IPS-18a (cell line): ENCODE results near the gene GGT6.

Experiments used
- H3K27ac ChIP-seq: one replicate; pipeline ENCODE4 v1.5.1; 2013; ENCODE audit warnings: low read length
- H3K27me3 ChIP-seq: one replicate; pipeline ENCODE4 v1.6.1; 2013; ENCODE audit warnings: mild to moderate bottlenecking, low read length; ENCODE audit not compliant: control insufficient read depth, insufficient read depth
- H3K36me3 ChIP-seq: one replicate; pipeline ENCODE4 v1.6.1; 2013; ENCODE audit warnings: low read depth, low read length; ENCODE audit not compliant: control insufficient read depth
- H3K4me1 ChIP-seq: one replicate; pipeline ENCODE4 v1.6.1; 2013; ENCODE audit warnings: low read depth, low read length; ENCODE audit not compliant: control insufficient read depth
- H3K4me3 ChIP-seq: one replicate; pipeline ENCODE4 v1.5.1; 2013; ENCODE audit warnings: low read length
- H3K9ac ChIP-seq: one replicate; pipeline ENCODE4 v1.6.1; 2013; ENCODE audit warnings: mild to moderate bottlenecking, low read length, moderate library complexity
- H3K9me3 ChIP-seq: one replicate; pipeline ENCODE4 v1.6.1; 2013; ENCODE audit warnings: low read depth, low read length; ENCODE audit not compliant: control insufficient read depth

Gene GGT6

DNA sequence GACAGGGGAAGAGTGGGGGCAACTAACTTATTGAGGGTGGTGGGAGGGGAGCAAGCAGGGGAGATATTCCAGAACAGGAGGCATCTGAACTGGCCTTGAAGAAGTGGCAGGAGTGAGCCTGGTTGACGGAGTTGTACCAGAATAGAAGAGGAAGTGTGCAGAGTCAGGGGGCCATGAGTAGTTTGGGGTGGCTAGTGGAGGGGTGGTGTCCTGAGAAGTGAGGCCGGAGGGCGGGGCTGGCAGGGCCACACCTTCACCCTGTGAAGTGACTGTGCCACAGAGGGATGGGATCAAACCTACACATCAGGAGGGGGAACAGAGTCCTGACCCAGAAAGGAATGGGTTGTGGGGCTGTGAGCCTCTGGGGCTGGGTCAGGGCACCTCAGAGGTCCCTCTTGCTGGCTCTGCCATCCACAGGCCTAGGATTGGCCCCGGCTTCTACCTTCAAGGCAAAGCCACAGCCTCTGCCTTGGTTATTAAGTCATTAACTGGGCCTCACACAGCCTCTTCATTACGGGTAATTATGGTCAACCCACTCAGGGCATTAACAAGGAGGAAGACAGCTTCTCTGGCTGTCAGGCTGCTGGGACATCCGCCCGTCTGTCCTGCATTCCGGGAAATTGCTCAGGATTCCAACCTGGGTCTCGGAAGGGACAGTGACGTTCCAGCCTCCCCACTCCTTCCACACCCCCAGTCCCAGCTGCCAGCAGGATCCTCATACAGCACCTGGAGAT is 49.0 kb downstream of the GGT6 start:
- H3K4me1 ChIP-seq = no peaks in the 10 kb centered on the region
- H3K36me3 ChIP-seq = no peaks in the 10 kb centered on the region
- no peak overlapping the region for H3K4me3 ChIP-seq
- no peak overlapping the region for H3K9ac ChIP-seq
- no peaks in the 10 kb centered on the region for H3K9me3 ChIP-seq
- H3K27ac ChIP-seq = no peak overlapping the region
- H3K27me3 ChIP-seq = no peaks in the 10 kb centered on the region

DNA sequence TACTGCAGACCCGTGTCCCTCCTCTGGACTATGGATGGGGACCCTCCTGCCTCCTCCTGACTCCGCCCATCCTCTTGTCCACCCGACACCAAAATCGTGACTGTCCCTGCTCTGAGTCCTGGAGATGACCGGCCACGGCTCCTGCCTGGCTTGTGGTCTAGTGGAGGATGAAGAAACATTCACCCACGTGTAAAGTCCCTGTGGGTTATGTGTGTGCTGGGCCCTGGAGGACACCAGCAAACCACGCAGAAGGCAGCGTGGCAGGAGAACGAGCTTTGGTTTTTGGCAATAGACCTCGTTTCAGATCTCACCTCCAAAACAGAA is 49.8 kb downstream of the GGT6 start:
- no peak overlapping the region for H3K27ac ChIP-seq
- no peaks in the 10 kb centered on the region for H3K9me3 ChIP-seq
- H3K4me1 ChIP-seq = no peaks in the 10 kb centered on the region
- no peaks in the 10 kb centered on the region for H3K36me3 ChIP-seq
- H3K27me3 ChIP-seq = no peaks in the 10 kb centered on the region
- no peak overlapping the region for H3K9ac ChIP-seq
- no peak overlapping the region for H3K4me3 ChIP-seq

GRCh38 chr17:4509923-4510617 is 50.3 kb downstream of the GGT6 start:
- H3K27me3 ChIP-seq = no peaks in the 10 kb centered on the region
- H3K4me3 ChIP-seq = no peak overlapping the region
- no peaks in the 10 kb centered on the region for H3K4me1 ChIP-seq
- H3K9me3 ChIP-seq = no peaks in the 10 kb centered on the region
- no peaks in the 10 kb centered on the region for H3K36me3 ChIP-seq
- no peak overlapping the region for H3K9ac ChIP-seq
- H3K27ac ChIP-seq = no peak overlapping the region

DNA sequence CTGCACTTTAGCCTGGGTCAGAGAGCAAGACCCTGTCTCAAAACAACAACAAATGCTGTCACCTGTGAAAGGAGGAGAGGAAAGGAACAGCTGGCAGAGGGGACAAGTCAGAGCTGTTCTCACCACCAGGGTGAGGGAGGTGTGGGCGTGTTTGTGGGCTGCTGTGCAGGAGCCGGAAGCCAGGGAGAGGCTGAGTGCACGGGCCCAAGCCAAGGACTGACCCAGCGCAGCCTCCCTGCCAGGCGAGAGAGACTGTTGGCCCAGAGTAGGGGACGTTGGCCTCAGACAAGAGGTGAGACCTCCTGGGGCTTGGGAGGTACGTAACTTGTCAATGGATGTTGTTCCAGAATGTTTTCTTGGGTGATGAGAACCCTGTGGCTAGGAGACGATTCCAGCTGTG is 51.0 kb downstream of the GGT6 start:
- no peaks in the 10 kb centered on the region for H3K36me3 ChIP-seq
- no peak overlapping the region for H3K4me3 ChIP-seq
- no peak overlapping the region for H3K27ac ChIP-seq
- H3K9me3 ChIP-seq = no peaks in the 10 kb centered on the region
- H3K27me3 ChIP-seq = no peaks in the 10 kb centered on the region
- H3K4me1 ChIP-seq = no peaks in the 10 kb centered on the region
- H3K9ac ChIP-seq = no peak overlapping the region

DNA sequence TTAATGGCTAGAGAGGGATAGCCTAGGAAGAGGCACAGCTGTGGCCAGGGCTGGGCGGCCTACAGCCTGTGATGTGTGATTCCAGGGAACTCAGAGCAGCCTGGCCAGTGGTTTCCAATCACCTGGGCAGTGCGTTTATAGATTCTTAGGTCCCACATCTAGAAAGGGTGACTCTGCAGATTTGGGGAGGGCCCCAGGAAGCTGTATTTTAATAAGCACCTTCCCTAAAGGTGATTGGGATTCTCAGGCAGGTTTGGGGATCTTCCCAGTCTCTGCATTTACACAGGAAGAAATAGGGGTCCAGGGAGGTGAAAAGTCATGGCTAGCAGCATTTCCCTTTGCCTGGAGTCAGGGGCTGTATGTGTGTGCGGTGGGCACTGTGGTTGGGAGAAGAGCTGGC is 52.2 kb downstream of the GGT6 start:
- Histone ChIP-seq H3K36me3 (no peaks in the 10 kb centered on the region), H3K9me3 (no peaks in the 10 kb centered on the region), H3K27me3 (no peaks in the 10 kb centered on the region), H3K27ac (no peak overlapping the region), H3K4me1 (no peaks in the 10 kb centered on the region), H3K4me3 (no peak overlapping the region), H3K9ac (no peak overlapping the region)

DNA sequence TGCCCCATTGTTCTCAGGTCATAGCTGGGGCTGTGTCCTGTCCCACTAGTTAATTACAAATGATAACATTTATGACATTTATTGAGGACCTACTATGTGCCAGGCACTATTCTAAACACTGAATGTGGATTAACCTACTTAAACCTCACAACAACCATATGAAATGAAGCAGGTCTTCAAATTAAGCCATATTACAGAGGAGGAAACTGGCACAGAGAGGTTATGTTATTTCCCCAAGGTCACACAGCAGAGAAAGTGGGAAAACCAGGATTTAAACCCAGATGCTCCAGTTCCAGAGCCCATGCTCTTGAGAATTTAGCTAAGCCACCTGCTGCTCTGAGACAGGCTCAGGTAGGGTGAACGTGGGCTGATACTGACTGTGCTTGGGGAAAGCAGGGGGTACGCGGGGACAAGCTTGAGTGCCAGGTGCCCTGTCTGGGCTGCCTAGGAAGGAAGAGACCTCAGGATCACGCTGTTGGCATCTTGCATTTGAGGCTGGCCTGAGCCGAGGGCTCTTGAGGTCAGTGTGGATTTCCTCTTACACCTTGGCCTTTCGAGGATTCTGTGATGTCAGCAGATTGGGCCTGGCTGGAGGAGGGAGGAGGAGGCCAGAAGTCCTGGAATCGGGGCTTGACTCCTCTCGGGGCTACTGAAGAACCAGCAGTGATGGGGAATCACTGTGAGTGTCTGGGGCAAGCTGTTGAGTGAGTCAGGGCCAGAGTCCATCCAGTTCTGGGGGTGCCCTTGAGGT is 52.8 kb downstream of the GGT6 start:
- Histone ChIP-seq H3K36me3 (no peaks in the 10 kb centered on the region), H3K27me3 (no peaks in the 10 kb centered on the region), H3K9me3 (no peaks in the 10 kb centered on the region), H3K4me1 (no peaks in the 10 kb centered on the region), H3K9ac (no peak overlapping the region), H3K27ac (no peak overlapping the region), H3K4me3 (no peak overlapping the region)
